GM18909 (cell line): ENCODE data around the gene CENPVL3.
A peak's percentile ranks its signal among the peaks of the same experiment; 100 is the strongest.
"Not testable (repeated sequence)": the region's sequence is repeated elsewhere in the genome, so short reads cannot be mapped to it uniquely, and the experiment has no call there.

Experiments used
- ATAC-seq: cut with Tn5 transposase; IDR thresholded peaks from one replicate; pipeline ENCODE4 v1.9.1; 2021; ENCODE audit warnings: mild to moderate bottlenecking; ENCODE audit not compliant: unreplicated experiment, poor library complexity

CENPVL3 gene

GRCh38 chrX:51618241-51619155 lies at the start of gene CENPVL3:
Gene CENPVL3, minus strand, starts transcription at chrX:51618912. Its CDS starts 39 bp downstream, at chrX:51618873.
- not testable (repeated sequence) for ATAC-seq

DNA sequence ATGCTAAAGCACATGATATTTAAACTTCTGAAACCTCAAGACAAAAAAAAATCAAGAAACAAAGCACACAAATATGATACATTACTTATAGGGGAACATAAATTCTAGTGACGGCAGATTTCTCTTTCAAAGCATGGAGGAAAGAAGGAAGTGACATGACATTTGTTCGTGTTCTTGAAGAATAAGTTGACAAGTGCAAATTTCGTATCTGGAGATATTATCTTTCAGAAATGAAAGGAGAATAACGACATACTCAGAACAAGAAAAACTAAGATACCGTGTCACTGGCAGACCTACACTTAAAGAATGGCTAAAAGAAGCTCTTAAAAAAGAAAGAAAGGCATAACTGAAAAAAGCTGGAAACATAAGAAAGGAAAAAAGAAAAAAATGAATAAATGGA lies 47.3 kb upstream of the CENPVL3 start:
- no peak for ATAC-seq

GRCh38 chrX:51643377-51643776 lies 24.7 kb upstream of the CENPVL3 start:
- no peak for ATAC-seq

DNA sequence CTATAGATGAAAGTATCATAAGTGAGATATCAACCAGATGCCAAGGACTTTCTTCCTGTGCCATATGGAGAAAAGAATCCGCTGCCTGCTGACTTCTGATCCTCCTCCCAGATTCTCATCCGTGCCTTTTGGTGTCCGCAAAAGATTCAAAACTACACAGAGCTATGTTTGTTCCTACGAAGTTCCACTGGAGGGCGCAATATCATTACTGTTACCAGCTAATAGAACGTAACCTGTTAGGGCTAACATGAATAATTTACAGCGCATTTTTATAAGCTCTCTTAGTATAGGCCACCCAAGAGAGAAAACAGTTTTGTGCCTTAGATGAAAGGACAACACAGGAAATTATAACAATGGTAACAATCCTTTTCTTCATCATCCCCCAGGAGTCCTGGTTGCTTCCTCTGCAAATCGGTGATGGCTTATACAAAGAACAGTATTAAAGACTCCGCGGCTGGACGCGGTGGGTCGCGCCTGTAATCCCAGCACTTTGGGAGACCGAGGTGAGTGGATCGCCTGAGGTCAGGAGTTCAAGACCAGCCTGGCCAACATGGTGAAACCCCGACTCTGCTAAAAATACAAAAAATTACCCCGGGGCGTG lies 22.8 kb upstream of the CENPVL3 start:
- no peak for ATAC-seq

DNA sequence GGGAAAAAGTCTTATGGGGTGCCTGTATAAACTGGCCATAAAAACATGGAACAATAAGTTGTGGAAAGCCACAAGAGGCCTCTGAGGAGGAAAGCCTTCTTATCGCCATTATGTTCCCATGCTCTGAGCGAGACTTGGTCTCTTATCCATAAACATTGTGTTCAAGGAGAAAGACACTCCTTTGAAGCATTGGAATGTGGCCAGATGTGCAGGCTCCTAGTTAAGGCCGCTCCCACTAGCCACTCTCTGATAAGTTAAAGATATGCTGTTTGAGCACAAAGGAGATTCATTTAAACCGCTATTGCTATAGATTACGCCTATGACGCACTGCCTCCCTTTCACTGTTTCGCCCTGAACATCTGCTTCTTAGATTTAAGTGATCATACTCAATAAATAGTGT lies 17.8 kb upstream of the CENPVL3 start:
- ATAC-seq: not testable (repeated sequence)

DNA sequence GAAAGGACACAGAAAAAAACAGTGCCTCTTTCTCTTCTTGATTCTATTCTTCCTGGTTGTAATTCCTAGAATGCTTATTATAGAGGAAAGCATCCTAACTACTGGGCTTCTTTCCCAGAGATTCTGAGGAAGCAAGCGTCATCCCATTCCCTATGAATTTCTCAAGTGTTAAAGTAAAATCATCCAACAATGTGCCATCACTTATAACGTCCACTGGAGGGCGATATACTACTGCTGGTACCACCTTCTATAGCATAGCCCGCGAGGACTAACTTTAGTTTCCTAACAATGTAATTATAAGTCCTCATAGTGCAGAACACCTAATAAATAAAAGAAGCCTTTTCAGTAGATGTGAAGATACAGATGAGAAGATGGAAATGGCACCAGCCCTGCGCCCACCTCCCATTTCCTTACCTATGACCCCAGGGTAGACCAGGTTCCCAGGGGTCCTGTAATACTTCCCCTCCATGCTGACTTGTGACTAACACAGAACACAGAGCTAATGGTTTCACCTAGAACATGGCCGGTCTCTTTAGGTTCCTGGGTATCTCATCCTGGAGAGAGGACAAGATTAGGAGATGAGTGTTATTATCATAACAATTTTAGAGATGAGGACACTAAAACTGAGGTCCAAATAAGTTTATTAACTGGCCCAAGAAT lies 4.2 kb downstream of the CENPVL3 start:
- peak; percentile 52 for ATAC-seq

GRCh38 chrX:51608766-51609165 lies 9.9 kb downstream of the CENPVL3 start:
- no peak for ATAC-seq

DNA sequence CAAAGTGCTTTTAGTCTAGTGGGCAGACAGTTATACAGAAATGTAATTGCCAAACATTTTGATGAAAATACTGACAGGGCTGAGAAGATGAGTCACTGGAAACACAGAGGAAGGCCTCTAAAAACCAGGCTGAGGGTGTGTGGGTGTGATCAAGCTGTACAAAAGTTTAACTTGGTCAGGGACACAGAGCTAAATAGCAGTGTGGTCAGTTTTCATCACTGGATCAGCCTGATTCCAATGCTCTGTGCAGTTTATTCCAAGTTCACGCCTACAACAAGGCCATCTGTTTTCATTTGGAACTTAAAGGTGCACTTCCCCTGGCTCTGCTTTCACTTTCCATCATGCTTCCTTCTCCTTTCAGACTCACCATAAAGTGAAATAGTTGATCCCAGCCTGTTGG lies 10.6 kb downstream of the CENPVL3 start:
- ATAC-seq: no peak

DNA sequence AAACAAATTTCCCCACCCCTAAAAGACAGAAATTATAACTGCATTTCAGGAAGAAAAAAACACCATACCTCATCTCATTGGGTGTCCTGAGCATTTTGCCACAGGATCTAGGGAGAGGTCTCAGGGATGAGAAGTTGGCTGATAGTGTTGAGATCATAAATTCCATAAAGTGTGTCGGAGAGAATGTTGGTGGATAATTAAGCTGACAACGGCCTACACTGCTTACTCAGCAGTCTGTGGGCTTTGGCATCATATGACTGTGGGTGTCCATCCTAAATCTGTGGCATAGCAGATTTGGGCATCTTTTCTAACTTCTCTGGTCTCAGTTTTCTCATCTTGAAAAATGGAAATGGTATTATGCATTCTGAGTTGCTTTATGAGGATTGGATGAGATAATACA lies 12.3 kb downstream of the CENPVL3 start:
- no peak for ATAC-seq

DNA sequence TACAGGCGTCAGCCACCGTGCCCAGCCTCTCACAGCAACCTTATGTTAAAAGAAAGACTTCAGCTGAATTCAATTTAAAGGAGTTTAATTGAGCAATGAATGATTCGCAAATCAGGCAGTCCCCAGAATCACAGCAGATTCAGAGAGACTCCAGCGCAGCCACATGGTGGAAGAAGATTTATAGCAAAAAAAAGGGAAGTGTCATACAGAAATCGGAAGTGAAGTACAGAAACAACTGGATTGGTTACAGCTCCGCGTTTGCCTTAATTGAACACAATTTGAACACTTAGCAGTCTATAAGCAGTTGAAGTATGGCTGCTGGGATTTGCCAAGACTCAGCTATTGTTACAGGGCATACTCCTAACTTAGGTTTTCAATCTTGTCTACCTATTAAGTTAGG lies 19.8 kb downstream of the CENPVL3 start:
- no peak for ATAC-seq

GRCh38 chrX:51571874-51572273 lies 46.8 kb downstream of the CENPVL3 start:
- no peak for ATAC-seq

DNA sequence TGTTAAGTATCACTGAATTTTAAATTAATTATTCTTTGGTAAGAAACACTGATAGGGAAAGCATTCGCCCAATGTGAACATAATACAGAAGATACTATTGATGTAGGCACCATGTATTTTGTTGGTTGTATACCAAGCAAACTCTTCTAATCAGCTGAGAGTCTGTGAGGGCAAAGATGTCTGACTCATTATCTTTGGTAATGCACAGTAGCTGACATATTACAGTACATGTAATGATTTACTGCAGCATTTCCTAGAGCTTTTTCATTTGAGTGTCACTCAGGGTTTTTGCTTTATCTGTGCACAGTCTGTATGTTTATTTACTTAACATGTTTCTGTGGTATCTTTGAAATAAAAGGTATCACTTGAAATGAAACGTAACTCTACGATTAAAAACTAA lies 49.2 kb downstream of the CENPVL3 start:
- no peak for ATAC-seq

DNA sequence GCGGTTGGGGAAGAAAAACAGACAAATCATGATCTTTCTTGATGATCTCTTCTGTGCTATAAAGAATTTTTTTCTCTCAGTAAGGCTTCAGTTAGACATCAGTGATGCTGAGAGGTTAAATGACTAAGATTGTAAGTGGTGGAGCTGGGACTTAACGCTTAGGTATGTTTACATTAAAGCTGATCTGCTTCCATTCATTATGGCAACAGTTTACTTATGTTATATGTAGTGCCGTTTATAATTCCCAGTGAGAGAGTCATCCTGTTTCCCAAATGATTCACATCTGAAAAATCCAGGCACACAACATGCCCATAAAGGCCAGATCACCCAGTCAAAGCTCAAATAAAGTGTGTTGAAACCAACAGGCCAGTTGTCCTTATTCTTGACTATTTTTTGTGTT lies 50.1 kb downstream of the CENPVL3 start:
- no peak for ATAC-seq
